Kidney glomerular epithelial cell (primary cell): ENCODE data around the gene NBAS.
"Not testable (repeated sequence)": the region's sequence is repeated elsewhere in the genome, so short reads cannot be mapped to it uniquely, and the experiment has no call there.

ENCODE experiments used
- DNase-seq: peaks from one replicate; lab custom pipeline; 2025; lab: John Stamatoyannopoulos, UW

NBAS gene

DNA sequence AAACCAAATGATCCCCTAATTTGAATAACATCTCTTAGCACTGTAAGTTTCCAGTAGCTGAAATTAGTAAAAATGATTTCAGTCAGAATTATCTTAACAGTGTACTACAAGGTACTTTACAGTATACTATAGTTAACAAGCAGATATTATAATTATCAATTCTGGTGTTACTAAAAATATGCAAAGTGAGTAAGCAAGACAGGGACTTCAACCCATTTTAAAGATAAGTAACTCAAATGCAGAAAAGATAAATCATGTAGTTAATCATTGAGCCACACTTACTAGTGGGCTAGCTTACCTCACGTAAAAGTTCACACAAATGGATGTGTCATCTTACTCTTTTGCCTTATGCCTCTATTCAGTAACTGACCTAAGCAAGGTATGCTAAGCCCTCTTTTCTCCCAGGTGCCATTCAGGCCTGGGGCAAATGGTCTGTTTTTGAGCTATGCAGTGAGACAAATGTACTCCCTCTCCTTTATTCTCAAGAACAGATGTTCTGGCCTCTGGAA, 101.0 kb downstream of the NBAS start:
- DNase-seq: peak; percentile 5

DNA sequence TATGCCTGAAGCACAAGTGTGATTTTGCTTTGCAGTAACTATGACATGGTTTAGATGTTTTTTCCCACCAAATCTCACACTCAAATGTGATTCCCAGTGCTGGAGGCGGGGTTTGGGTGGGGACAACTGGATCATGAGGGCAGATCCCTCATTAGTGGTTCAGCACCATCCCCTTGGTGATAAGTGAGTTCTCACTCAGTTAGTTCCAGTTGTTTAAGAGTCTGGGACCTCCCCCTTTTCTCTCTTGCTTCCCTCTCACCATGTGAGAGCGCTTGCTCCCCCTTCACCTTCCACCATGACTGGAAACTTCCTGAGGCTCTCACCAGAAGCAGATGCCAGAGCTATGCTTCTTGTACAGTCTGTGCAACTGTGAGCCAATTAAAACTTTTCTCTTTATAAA, 102.9 kb downstream of the NBAS start:
- no peak for DNase-seq

DNA sequence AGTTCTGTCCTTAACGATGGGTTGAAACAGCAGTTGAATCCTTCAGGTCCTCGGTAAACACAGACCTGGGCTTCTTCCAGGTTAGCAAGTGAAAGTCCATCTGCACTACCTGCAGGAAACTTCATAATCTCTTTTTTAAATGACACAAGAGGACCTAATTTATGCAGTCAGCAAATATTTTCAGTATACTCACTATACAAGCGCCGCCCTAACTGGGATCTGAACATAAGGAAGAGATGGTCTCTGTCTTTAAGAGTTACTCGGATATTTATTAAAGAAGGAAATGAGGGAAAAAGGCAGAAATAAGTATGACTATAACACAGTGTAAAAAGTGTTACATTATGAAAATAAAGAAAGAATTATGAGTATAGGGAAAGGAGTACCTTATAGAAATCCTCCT, 103.3 kb downstream of the NBAS start:
- DNase-seq: no peak

DNA sequence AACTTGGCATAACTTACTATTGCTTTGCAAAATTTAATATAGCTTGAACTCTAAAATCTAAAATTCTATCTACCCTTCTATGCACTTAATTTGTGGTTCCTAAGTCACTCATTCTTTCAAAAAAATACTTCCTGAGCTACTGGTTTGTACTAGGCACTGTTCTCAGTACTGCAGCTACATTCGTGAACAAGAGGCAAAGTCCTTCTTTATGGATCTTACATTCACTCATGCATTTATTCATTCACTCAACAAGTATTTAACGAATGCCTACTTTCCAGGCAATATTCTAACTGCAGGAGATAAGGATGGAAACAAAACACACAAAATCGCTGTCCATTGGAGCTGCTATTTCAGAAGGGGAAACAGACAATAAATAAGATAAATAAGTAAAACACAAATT, 104.8 kb downstream of the NBAS start:
- no peak for DNase-seq

DNA sequence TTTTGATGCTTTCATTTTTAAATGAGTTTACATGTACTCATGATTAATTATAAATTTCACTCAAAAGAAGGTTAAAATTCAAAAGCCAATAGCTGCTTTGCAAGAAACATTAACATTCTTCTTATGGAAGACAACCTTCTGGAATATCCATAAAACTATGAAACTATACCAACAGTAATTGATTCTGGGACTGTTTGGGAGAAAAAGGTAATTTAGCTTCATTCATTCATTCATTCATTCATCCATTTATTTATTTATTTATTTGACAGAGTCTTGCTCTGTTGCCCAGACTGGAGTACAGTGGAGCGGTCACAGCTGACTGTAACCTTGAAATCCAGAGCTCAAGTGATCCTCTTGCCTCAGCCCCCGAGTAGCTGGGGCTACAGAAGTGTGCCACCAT, 110.3 kb downstream of the NBAS start:
- no peak for DNase-seq

DNA sequence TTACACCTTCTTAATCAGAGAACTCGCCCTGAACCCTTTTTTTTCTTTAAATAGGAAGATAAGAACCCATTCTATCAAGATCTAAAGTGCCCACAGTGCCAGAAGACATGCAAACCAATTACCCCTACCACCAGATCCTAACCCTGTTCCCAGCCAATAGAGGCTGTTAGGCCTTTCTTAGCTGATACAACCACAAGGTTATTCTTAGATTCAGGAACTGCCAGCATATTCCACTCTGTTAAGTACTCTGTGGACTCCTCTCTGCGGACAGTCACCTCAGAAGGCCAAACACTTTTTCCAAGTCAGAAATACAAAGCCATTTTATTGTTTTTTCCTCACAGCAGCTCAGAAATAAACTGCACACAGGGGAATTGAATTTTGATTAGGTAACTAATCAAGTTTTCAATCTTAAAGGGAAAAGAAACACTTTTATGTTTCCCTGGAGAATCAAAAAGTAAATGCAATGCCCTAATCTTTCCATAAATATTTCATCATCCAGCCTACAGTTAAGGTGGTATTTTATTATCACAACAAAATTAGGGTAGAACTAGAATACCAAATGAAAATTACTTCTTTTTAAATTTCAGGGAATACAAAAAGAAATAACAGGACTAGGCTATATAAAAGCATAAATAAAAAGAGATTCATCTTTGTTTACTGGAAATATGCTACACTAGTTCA, 111.4 kb downstream of the NBAS start:
- DNase-seq: no peak

DNA sequence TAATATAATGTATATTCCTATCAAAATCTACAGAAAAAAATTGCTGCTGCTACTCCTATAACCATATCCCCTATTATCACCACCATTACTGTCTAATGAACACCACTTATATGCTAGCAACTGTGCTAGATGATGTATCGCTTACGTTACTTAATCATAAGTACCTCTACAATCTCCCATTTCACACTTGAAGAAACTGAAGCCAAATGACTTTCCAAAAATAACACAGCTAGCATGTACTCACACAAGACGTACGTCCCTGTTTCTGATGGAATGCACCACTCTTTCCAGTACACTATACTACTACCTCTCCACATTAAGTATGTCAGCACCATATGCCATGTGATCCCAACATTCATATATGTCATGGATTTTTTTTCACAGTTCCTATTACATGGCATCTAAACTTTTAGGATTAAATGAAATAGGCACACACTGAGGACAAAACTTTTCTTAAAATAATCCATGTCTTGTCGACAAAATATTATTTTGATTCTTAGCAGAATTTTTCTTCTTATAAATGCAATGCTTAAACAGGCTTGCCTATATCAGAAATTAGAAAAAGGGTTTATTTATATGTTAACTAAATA, 112.8 kb downstream of the NBAS start:
- no peak for DNase-seq

DNA sequence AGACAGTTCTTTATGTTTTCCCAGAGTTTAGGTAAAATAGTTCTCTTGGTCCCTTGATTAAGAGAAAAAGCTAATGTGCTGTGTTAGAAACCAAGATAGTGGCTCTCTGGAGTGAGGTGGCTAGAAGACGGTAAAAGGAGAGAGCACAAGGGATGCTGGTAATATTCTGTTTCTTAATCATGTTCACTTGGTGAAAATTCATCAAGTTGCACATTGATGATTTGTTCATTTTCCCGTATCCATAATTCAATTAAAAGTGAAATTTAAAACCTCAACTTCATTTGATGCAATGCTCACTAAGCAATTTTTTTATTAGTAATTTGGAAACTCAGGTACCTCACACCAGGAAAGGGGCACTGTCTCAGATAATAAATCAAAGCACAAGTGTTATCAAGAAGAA, 113.8 kb downstream of the NBAS start:
- DNase-seq: no peak

DNA sequence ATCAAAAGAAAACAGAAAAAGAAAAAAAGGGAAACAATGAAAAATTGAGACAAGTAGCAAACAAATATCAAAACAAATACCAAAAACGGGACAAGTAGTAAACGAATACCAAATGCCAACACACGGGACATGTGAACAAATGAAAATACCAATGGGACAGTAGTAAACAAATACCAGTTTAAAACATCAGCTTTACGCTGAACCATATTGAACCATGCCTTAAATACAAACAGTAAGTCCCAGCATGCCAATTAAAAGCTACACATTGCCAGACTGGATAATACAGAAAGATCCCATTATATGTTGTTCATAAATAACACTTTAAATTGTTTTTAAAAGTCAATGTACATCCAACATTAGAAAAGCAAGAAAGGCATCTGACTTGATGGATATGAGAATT, 114.2 kb downstream of the NBAS start:
- no peak for DNase-seq

DNA sequence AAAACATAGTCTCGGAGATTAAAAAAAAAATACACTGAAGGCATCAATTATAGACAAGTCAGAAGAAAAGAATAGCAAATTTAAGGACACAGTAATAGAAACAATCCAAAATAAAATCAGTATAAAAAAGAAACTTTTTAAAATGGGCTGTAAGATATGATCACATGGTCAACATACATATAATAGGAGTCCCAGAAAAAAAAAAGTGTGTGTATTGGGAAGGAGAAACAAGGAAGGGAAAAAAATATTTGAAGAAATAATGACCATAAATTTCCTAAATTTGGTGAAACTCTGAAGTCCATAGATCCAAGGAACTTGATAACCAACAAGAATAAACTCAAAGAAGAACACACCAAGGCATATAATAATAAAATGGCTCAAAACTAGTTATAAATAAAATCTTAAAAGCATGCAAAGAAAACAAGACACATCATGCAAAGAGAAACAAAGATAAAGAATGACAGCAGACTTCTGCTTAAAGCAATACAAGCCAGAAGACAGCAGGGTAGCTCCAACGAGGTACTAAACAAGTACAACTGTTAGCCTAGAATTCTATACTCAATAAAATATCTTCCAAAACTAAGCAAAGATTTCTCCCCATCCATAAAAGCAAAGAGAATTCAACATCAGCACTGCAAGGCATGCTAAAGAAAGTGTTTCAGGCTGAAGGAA, 115.1 kb downstream of the NBAS start:
- no peak for DNase-seq

DNA sequence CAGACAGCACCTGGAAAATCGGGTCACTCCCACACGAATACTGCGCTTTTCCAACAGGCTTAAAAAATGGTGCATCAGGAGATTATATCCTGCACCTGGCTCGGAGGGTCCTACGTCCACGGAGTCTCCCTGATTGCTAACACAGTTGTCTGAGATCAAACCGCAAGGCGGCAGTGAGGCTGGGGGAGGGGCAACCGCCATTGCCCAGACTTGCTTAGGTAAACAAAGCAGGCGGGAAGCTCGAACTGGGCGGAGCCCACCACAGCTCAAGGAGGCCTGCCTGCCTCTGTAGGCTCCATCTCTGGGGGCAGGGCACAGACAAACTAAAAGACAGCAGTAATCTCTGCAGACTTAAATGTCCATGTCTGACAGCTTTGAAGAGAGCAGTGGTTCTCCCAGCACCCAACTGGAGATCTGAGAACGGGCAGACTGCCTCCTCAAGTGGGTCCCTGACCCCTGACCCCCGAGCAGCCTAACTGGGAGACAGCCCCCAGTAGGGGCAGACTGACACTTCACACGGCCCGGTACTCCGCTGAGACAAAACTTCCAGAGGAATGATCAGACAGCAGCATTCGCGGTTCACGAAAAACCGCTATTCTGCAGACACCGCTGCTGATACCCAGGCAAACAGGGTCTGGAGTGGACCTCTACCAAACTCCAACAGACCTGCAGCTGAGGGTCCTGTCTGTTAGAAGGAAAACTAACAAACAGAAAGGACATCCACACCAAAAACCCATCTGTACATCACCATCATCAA, 121.2 kb downstream of the NBAS start:
- DNase-seq: not testable (repeated sequence)

DNA sequence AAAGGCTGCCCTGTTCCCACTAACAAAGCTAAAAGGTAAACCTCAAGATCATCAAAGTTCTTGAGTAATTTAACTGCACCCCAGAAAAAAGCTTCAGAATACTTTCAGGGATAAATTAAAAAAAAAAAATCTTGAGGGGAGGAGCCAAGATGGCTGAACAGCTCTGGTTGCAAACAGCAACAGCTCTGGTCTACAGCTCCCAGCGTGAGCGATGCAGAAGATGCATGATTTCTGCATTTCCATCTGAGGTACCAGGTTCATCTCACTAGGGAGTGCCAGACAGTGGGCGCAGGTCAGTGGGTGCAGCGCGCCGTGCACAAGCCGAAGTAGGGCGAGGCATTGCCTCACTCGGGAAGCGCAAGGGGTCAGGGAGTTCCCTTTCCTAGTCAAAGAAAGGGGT, 121.8 kb downstream of the NBAS start:
- DNase-seq: not testable (repeated sequence)

DNA sequence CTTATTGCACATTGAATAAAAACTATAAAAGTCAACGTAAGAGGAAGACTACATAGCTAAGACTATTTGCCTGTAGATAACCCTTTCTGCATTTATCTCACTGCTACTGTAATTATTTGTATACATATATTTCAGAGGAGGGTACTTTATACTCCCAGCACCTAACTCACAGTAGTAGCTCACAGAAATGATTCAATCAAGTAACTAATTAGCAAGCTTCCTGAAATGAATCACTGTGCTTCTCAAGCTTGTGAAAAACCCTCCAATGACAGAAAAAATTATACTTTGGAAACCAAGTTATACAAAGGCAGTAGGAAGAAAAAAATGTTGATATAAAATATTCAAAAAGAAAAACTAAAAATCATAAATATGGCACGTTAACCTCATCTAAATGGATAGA, 124.9 kb downstream of the NBAS start:
- no peak for DNase-seq

DNA sequence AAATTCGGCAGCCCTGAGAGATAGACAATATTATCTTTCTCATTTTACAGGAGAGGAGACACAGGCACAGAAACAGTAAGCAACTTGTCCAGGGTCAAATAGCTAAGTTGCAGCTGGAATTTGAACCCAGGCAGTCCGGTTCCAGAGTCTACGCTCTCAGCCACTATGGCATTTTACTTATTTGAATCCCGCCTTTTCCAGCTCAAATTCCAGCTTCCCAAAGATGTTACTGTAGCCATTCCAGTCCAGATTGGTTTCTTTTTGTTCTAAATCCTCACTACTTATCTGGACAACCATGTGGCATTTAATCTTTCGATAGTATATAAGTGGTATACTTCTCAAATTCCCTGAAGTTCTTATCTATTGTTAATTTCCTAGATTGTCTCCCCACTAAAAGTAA, 125.7 kb downstream of the NBAS start:
- DNase-seq: no peak

DNA sequence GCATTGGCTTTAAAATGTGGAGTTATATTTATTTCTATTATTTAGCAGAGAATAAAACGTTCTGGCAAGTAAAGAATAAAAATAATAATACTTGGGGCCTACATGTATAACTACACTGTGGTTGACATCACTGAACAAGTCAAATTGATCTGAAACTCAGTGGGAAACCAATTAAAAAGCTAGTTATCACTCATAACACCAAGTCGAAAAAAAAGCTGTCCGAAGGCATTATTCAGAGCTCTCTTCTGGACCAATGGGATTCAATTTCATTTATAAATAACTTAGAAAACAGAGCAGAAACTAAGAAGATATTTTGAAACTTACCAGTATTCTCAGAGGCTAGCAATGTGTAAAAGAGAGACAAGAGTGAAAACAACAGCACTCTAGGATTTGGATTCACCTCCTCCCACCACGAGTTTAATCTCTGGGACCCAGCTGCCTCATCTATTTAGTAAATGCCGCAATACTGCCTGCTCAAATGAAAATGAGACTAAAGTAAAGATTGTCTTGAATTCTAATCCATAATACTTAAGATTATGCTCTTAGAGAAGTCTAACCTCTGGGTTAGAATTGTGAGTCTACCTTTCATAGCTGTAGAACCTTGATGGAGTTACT, 128.4 kb downstream of the NBAS start:
- DNase-seq: no peak

DNA sequence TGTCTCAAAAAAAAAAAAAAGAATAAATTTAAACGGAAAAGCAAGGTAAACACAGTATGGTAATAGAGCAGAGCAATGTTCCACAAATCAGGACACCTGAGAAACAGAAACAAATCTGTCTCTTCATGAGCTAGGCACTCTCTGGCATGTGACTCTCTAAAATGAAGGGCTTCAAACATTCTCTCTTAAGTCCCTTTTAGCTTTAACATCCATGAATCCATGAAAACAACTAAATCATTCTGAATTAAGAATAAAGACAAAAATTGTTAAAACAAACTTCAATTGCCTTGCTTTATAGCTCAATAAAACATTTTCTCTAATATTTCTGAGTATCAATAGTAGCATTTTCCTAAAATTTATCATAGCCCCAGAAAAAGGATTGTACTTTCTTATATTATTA, 132.1 kb downstream of the NBAS start:
- DNase-seq: no peak

DNA sequence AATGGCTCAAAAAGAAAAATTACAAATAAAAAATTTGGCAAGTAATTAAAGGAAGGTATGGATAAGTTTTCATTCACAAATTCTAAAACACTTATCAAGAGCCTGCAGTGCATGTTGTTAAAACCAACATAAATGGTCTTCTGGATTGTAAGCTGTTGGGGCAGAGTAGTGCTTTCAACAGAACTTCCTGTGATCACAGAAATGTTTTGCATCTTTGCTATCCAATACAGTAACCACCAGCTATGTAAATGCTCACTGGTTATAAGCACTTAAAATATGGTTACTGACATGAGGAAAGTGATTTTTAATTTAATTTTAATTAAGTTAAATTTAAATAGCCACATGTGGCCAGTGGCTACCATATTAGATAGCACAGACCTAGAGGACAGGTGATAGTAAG, 133.1 kb downstream of the NBAS start:
- DNase-seq: no peak

DNA sequence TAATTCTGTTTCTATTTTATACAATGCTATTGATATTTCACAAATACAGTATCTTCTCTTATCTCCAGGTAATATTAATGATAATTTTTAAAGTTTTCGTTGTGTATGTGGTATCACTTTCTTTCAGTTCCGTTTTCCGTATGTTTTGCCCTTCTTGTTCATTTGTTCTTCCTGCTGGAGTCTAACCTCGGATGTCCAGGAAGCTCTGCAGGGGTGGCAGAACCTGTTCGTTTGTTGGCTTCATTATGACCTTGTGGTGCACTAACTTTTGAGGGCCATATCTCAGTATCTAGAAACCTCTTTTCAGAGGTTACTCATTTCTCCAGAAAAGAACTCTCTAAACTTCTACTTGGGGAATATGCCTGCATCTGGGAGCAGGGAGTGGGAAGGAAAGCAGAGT, 134.5 kb downstream of the NBAS start:
- DNase-seq: no peak

DNA sequence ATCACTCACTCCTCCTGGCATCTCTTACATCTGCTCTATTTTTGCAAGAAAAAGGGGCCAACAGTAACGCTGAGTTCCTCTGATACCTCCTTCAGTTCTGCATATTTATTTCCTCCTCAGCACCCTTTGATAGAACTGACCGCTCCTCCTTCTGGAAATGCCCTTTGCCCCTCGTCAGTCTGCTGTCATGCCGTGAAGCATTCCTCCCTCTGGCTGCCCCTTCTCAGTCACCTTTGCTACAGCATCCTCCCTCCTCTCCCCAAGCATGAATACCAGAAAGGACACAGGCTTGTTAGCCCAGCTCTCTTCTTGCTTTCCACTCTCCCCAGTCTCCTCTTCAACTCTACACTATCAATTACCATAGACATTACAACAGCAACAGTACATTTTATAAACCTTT, 135.4 kb downstream of the NBAS start:
- no peak for DNase-seq

DNA sequence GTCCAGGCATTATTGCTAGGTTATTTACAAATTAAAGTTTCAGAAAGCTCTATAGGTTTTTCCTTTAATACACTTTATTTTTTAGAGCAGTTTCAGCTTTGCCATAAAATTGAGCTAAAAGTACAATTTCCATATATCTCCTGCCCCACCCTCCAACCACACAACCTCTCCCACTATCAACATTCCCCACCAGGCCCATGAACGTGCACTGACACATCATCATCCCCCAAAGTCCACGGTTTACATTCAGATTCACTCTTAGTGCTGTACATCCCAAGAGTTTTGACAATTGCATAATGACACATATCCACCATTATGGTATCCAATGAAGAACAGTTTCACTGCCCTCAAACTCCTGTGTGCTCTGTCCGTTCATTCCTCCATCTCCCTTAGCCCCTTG, 139.4 kb downstream of the NBAS start:
- DNase-seq: no peak

DNA sequence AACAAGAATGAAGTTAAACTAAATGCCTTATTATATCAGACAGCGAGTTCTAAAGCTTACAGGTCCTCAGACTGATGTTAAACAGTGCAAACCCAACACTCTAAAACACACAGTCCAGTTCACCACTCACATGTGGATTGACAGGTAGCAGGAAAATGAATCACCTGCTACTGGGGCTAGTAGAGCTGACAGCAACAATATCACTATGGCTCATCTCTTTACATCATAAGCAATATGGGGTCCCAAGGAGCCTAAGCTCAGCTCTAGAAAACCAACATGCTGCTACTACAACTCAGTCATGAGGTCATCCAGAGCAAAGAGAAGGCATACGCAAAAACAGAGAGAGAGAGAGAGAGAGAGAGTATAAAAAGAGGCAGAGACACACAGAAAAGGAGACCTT, 145.4 kb downstream of the NBAS start:
- no peak for DNase-seq

DNA sequence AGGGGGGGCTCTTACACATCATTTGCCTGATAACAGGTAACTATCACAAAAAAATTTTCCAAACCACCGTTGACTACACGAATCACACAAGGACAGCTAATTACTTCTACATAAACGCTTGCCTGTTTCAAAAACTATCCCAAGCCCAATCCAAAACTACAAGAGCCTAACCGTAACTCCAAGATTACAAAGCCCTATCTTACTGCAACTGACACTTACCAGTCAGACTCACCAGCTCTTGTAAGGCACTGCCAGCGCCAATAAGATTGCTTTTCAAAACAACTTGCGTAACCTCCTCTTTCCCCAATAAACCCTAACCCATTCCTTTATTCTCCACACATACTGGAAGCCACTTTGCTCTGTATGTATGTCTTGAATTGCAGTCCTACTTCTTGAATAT, 148.4 kb downstream of the NBAS start:
- DNase-seq: no peak
